Dermis blood vessel endothelial cell (primary cell): ENCODE data around the gene DHRSX. TPM values are rescaled to one million over a fixed set of nuclear protein-coding genes. Genes with fewer than 3 reads are reported as not detected.
"Not testable (repeated sequence)": the region's sequence is repeated elsewhere in the genome, so short reads cannot be mapped to it uniquely, and the experiment has no call there.

Experiments
- DNase-seq: peaks from one replicate; pipeline ENCODE4 v3.0.0; 2010
- total RNA-seq: library from RNA; depleted of rRNA; stranded (reverse); fragments of >200 nt; gene quantifications from 2 replicates; pipeline ENCODE4 v1.2.3, GENCODE V29; 2014

The DHRSX gene
- total RNA-seq, 1 donor from 2014 or later: 25.2 TPM

DNA sequence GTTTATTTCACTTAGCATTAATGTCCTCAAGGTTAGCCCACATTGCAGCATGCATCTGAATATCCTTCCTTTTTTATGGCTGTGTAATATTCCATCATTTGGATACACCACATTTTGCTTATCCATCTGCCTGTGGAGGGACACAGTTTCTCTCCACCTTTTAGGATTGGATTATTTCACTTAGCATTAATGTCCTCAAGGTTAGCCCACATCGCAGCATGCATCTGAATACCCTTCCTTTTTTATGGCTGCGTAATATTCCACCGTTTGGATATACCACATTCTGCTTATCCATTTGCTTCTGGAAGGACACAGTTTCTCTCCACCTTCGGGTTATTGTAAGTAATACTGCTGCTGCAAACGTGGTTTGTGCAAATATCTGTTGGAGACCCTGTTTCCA is 110.0 kb downstream of the DHRSX start:
- no peak for DNase-seq

GRCh38 chrX:2389731-2390130 is 111.0 kb downstream of the DHRSX start:
- not testable (repeated sequence) for DNase-seq

GRCh38 chrX:2389324-2389723 is 111.5 kb downstream of the DHRSX start:
- DNase-seq: no peak

GRCh38 chrX:2388669-2389068 is 112.1 kb downstream of the DHRSX start:
- no peak for DNase-seq

- DNase-seq: peak; percentile 81
Observed at GRCh38 chrX:2387614-2388239, 113.0 kb downstream of the DHRSX start.

DNA sequence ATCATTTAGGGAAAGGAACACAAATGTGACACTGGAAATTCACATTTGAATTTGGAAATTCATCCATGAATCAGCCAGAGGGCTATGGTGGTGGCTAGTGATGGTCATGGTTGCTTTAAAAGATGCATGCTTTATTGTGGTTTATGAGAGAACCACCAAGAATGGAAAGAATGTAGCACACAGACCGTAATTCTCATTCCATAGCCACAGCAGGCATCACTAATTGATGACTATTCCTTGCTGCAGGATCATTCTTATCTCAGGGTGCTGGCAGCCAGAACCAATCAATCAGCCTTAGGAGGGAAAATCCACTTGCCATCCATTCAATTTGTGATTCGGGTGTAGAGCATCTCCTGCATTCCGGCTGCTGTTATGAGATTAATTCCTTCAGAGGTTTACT is 115.6 kb downstream of the DHRSX start:
- DNase-seq: no peak

DNA sequence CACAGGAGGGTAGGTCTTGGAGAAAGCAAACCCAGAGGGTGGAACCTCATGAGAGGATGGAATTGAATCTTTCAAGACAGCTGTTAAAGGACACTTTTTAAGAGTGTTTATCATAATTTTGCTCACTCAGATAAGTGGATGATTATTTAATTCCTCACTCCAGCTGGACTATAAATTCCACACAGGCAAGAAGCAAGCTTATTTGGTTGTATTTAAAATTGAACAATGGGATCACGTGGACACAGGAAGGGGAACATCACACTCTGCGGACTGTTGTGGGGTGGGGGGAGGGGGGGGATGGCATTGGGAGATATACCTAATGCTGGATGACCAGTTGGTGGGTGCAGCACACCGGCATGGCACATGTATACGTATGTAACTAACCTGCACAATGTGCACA is 116.3 kb downstream of the DHRSX start:
- DNase-seq: peak; percentile 50

DNA sequence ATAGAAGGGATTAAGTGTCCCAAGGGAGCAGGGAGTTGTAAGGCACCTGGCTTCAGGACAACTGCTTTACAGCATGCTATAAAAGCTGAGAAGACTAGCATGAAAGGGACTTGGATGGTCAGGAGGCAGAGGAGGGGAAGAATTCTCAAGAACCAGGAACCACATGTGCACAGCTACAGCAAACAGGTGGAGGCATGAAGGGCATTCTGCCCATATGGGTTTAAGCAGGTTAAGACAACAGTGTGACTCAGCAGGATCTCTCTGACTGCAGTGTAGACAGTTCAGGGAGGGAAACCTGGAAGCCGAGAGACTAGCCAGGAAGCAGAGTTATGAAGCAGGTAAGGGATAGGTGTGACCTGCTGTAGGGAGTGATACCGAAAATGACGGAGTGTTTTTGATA is 117.0 kb downstream of the DHRSX start:
- DNase-seq: peak; percentile 6

GRCh38 chrX:2383144-2383543 is 117.6 kb downstream of the DHRSX start:
- no peak for DNase-seq

DNA sequence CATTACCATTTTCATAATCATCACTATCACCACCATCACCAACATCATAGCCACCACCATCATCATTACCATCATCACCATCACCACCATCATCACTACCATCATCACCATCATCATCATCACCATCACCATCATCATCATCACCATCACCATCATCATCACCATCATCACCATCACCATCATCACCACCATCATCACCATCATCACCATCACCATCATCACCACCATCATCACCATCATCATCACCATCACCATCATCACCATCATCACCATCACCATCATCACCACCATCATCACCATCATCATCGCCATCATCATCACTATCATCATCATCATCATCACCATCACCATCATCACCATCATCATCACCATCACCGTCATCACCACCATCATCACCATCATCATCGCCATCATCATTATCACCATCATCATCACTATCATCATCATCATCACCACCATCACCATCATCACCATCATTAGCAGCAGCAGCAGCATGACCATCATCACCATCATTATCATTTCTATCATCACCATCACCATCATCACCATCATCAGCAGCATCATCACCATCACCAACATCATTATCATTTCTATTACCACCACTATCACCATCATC is 118.2 kb downstream of the DHRSX start:
- DNase-seq: not testable (repeated sequence)

DNA sequence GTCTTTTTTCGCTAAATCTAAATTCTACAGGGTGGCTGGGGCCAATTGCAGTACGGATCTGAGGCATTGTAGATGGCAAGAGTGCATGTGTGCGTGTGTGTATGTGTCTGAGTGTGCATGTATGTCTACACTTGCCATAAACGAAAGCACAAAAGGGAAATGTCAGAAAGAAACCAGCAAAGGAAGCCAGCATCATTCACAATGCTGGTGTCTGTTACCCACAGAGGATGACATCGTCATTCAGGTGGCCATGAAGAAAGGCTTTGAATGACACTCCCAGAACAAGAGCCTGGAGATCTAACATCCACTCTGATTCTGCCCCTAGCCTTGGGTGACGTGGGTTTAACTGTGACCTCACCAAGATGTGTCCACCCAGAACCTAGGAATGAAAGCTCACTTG is 124.6 kb downstream of the DHRSX start:
- DNase-seq: no peak

DNA sequence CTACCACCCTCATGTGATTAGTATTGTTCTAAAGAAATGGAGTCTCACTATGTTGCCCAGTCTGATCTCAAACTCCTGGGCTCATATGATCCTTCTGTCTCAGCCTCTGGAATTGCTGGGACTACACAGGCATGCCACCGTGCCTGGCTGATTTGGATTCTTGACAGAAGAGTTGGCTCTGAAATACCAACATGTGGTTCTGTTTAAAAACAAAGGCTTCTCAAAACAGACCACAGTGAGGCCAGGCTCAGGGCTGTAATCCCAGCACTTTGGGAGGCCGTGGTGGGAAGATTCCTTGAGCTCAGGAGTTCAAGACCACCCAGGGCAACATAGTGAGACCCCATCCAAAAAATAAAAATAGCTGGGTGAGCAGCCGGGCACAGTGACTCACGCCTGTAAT is 126.7 kb downstream of the DHRSX start:
- DNase-seq: no peak

GRCh38 chrX:2373615-2374014 is 127.2 kb downstream of the DHRSX start:
- DNase-seq: no peak

DNA sequence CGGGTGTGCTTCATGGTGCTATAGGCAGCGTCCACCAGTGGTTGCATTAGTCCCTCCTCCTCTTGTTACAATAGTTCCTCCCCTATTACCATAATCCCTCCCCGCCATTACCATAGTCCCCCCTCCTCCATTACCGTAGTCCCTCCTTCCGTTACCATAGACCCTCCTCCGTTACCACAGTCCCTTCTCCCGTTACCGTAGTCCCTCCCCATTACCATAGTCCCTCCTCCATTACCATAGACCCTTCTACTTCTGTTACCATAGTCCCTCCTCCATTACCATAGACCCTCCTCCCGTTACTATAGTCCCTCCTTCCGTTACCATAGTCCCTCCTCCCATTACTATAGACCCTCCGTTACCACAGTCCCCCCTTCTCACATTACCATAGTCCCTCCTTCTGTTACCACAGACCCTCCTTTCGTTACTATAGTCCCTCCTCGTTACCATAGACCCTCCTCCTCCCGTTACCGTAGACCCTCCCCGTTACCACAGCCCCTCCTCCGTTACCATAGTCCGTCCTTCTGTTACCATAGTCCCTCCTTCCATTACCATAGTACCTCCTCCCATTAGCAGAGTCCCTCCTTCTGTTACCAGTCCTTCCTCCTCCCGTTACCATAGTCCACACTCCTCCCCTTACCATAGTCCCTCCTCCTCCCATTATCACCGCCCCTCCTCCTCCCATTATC is 129.6 kb downstream of the DHRSX start:
- peak; percentile 39 for DNase-seq

- no peak for DNase-seq
Observed at GRCh38 chrX:2370456-2370855, 130.3 kb downstream of the DHRSX start.

DNA sequence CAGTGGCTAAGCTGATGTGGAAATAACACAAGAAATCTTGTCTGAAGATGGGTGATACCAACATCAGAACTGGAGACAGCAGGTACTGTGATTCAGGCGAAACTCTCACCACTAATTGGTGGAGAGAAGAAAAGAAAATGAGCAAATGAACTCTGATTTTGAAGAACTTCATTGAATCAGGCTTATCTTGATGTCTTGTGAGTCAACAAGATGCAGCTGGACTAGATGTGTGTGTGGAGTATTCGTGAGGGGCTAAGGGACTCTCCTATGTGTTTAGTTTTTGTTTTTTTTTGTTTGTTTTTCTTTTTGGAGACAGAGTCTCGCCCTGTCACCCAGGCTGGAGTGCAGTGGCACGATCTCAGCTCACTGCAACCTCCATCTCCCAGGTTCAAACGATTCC is 131.6 kb downstream of the DHRSX start:
- DNase-seq: no peak

DNA sequence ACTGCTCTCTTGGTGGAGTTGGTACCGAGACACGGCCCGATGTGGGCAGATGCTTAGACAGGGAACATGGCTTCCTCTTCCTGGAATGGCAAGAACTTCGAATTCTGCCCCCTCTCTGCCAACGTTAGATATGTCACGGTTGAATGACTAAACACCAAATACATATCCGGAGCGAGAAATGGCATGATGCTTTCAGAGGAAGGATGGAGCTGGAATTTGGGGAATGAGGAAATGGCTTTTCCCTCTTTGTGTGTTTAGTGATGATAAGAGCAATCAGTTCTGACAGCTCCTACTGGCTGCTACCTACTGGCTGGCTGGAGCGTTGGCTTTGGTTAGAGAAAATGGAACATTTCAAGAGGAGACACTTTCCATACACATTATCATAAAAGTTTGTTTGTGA is 140.0 kb downstream of the DHRSX start:
- DNase-seq: peak; percentile 77

DNA sequence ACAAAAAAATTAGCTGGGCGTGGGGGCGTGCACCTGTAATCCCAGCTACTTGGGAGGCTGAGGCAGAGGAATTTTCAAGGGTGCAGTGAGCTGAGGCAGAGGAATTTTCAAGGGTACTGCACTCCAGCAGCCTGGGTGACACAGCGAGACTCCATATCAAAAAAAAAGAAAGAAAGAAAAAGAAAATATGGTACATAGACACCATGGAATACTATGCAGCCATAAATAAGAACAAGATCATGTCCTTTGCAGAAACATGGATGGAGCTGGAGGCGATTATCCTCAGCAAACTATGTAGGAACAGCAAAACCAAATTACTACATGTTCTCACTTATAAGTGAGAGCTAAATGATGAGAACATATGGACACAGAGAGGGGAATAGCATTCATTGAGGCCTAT is 141.3 kb downstream of the DHRSX start:
- not testable (repeated sequence) for DNase-seq

- DNase-seq: peak; percentile 53
Observed at GRCh38 chrX:2351999-2352995, 148.5 kb downstream of the DHRSX start.

- peak; percentile 38 for DNase-seq
Observed at GRCh38 chrX:2351321-2351720, 149.5 kb downstream of the DHRSX start.

DNA sequence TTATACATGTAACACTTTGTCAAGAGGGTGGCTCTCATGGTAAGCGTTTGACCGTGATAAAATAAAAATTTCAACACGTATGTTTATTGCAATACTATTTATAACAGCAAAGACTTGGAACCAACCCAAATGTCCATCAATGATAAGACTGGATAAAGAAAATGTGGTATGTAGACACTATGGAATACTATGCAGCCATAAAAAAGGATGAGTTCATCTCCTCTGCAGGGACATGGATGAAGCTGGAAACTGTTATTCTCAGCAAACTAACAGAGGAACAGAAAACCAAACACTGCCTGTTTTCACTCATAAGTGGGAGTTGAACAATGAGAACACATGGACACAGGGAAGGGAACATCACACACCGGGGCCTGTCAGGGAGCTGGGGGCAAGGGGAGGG is 150.1 kb downstream of the DHRSX start:
- DNase-seq: not testable (repeated sequence)

DNA sequence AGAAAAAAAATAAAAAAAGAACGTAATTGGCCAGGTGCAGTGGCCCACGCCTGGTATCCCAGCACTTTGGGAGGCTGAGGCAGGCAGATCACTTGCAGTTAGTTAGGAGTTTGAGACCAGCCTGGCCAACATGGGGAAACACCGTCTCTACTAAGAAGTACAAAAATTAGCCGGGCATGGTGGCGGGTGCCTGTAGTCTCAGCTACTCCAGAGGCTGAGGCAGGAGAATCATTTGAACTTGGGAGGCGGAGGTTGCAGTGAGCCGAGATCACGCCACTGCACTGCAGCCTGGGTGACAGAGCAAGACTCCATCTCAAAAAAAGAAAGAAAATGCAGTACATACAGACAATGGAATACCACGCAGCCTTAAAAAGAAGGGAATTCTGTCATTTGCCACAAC is 150.7 kb downstream of the DHRSX start:
- not testable (repeated sequence) for DNase-seq

DNA sequence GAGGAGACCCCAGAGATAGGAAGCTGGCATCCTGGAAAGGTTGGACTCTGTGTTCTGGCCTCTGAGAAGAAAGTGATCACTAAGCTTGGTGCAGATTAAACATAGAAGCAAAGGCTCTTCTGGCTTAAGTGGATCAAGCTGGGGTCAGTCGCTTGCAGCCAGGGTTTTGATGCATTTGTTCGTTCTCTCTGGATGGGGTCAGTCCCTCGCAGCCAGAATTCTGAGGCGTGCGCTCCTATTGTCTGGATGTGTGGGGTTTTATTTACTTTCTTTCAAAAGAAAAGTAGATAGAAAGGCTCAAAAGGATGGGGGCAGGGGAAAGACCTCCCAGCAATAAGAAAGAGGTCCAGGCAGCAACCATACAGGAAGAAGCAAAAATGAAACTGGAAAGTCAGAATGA is 152.6 kb downstream of the DHRSX start:
- no peak for DNase-seq
